ENCODE results near the gene UNC119B.

UNC119B gene

GRCh38 chr12:120710805-120711296 is 593 bp downstream of the UNC119B start (continued):
- peak; percentile 34 for TF ChIP-seq SP2 (tag by site-specific recombination; IDR thresholded peaks at IDR 0.05)
- TF ChIP-seq ZFP37 (tag by site-specific recombination; IDR thresholded peaks at IDR 0.05) = 0 out of 2 replicates have a peak, but pooled peaks have one; percentile 42
- TF ChIP-seq ZNF701 (tag by site-specific recombination; IDR thresholded peaks at IDR 0.05) = no peak
- TF ChIP-seq, protein P1, sequence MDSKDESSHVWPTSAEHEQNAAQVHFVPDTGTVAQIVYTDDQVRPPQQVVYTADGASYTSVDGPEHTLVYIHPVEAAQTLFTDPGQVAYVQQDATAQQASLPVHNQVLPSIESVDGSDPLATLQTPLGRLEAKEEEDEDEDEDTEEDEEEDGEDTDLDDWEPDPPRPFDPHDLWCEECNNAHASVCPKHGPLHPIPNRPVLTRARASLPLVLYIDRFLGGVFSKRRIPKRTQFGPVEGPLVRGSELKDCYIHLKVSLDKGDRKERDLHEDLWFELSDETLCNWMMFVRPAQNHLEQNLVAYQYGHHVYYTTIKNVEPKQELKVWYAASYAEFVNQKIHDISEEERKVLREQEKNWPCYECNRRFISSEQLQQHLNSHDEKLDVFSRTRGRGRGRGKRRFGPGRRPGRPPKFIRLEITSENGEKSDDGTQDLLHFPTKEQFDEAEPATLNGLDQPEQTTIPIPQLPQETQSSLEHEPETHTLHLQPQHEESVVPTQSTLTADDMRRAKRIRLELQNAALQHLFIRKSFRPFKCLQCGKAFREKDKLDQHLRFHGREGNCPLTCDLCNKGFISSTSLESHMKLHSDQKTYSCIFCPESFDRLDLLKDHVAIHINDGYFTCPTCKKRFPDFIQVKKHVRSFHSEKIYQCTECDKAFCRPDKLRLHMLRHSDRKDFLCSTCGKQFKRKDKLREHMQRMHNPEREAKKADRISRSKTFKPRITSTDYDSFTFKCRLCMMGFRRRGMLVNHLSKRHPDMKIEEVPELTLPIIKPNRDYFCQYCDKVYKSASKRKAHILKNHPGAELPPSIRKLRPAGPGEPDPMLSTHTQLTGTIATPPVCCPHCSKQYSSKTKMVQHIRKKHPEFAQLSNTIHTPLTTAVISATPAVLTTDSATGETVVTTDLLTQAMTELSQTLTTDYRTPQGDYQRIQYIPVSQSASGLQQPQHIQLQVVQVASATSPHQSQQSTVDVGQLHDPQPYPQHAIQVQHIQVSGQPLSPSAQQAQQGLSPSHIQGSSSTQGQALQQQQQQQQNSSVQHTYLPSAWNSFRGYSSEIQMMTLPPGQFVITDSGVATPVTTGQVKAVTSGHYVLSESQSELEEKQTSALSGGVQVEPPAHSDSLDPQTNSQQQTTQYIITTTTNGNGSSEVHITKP (tag by site-specific recombination; IDR thresholded peaks at IDR 0.05) = peak; percentile 62; the same call in 1 of the 2 replicates
- peak; percentile 20 for TF ChIP-seq ZBTB26 (tag by site-specific recombination; optimal IDR thresholded peaks at IDR 0.05)
- TF ChIP-seq GLIS2 (tag by site-specific recombination; IDR thresholded peaks at IDR 0.05) = peak; percentile 74
- no peak for TF ChIP-seq ZBTB44 (tag by site-specific recombination; IDR thresholded peaks at IDR 0.05)
- no peak for TF ChIP-seq ZNF776 (tag by site-specific recombination; IDR thresholded peaks at IDR 0.05; ENCODE audit: borderline replicate concordance)
- TF ChIP-seq ZNF768 (tag by site-specific recombination; IDR thresholded peaks at IDR 0.05) = no peak
- 0 out of 2 replicates have a peak, but pooled peaks have one; percentile 38 for TF ChIP-seq ZBTB20 (tag by site-specific recombination; IDR thresholded peaks at IDR 0.05)
- TF ChIP-seq ZNF623 (tag by site-specific recombination; IDR thresholded peaks at IDR 0.05) = no peak
- no peak for TF ChIP-seq ZNF792 (tag by site-specific recombination; IDR thresholded peaks at IDR 0.05)
- TF ChIP-seq ZNF600 (tag by site-specific recombination; IDR thresholded peaks at IDR 0.05) = peak; percentile 31; the same call in 1 of the 2 replicates
- 0 out of 2 replicates have a peak, but pooled peaks have one; percentile 9 for TF ChIP-seq KLF10 (tag by site-specific recombination; IDR thresholded peaks at IDR 0.05)
- TF ChIP-seq WT1 (tag by site-specific recombination; IDR thresholded peaks at IDR 0.05) = no peak
- TF ChIP-seq ZNF221 (tag by site-specific recombination; IDR thresholded peaks at IDR 0.05; ENCODE audit: borderline replicate concordance) = no peak
- TF ChIP-seq, protein P2, sequence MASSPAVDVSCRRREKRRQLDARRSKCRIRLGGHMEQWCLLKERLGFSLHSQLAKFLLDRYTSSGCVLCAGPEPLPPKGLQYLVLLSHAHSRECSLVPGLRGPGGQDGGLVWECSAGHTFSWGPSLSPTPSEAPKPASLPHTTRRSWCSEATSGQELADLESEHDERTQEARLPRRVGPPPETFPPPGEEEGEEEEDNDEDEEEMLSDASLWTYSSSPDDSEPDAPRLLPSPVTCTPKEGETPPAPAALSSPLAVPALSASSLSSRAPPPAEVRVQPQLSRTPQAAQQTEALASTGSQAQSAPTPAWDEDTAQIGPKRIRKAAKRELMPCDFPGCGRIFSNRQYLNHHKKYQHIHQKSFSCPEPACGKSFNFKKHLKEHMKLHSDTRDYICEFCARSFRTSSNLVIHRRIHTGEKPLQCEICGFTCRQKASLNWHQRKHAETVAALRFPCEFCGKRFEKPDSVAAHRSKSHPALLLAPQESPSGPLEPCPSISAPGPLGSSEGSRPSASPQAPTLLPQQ (tag by site-specific recombination; IDR thresholded peaks at IDR 0.05) = no peak
- TF ChIP-seq PATZ1 (tag by site-specific recombination; IDR thresholded peaks at IDR 0.05) = peak; percentile 64
- no peak for TF ChIP-seq YY1 (tag by site-specific recombination; IDR thresholded peaks at IDR 0.05)
- TF ChIP-seq, protein P3, sequence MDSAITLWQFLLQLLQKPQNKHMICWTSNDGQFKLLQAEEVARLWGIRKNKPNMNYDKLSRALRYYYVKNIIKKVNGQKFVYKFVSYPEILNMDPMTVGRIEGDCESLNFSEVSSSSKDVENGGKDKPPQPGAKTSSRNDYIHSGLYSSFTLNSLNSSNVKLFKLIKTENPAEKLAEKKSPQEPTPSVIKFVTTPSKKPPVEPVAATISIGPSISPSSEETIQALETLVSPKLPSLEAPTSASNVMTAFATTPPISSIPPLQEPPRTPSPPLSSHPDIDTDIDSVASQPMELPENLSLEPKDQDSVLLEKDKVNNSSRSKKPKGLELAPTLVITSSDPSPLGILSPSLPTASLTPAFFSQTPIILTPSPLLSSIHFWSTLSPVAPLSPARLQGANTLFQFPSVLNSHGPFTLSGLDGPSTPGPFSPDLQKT (IDR thresholded peaks at IDR 0.05; ENCODE audit: borderline replicate concordance, low read depth, low read length) = no peak
- no peak for TF ChIP-seq PRDM1 (tag by site-specific recombination; IDR thresholded peaks at IDR 0.05)
- TF ChIP-seq ZFHX2 (tag by site-specific recombination; conservative IDR thresholded peaks at IDR 0.05) = no peak

Data from HEK293 (cell line).